Adrenal gland (tissue), 5 donors: Measurements from ENCODE around the gene SMG6.

ENCODE experiments used
- CTCF ChIP-seq, 6 experiments: fragments of 450-650 bp in 4 of 6; fragments of 200-600 bp in 2 of 6; sonication (generic) in 1 of 6; IDR thresholded peaks; 1 replicate in 5 of 6; 2 replicates in 1 of 6; pipeline versions ENCODE4 v1.5.1 to v1.8.0; 2016 to 2021; ENCODE audit warnings: antibody characterized with exemption in 6 of 6, mild to moderate bottlenecking in 2 of 6, moderate library complexity in 1 of 6
- POLR2A ChIP-seq, 2 donors: fragments of 450-650 bp; IDR thresholded peaks; one replicate each; pipeline ENCODE4 v1.6.1; 2017; ENCODE audit warnings: antibody characterized with exemption in 2 of 2, mild to moderate bottlenecking in 2 of 2, moderate library complexity in 1 of 2
- donor health status: DM: no; HTN: no; CAD: no.

GRCh38 chr17:2263183-2264066, 40.2 kb downstream of the SMG6 start:
- TF ChIP-seq POLR2A (IDR thresholded peaks at IDR 0.05) (no peak), CTCF (IDR thresholded peaks at IDR 0.05) (no peak)
